ENCODE data around the gene EFNA5. TPM values are rescaled to one million over a fixed set of nuclear protein-coding genes. Genes with fewer than 3 reads are reported as not detected.

EFNA5 gene
- total RNA-seq, 1 experiment from 2014 or later: 216 TPM

DNA sequence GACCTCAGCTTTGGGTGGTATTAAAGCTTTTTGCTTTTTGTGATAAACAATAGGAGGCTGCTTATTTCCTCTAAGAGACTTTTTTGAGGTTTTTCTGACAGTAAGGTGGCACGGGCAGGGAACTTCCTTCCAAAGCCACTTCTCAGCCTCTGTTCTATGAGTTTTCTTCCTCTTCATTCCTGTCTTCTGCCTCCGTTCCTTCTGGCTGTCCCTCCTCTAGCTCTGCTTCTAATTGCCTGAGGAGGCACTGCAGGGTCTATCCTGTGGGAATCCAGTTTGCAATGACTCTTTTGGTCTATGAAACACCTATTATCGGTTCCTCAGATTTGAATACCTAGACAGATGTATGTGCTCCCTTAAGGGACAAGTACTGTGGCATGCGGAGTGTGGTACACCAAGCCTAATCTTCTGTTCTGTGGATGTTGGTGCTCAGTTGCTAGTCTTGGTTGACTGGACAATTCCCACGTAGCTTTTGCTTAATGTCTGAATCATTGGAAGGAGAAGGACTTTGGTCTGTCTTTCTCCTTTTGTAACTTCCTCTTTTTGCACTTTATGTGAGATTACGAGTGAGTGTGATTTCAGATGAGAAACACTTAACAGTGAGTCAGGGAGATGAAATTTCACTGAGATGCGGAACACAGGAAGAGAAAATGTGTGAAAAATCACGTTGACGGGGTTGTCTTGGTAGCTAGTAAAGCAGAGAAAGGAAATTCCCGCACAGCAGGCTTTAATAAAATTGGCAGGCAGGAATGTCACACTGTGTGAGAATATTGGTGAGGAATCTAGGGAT, 305.2 kb downstream of the EFNA5 start:
- no peaks in the 10 kb centered on the region for H3K27me3 Mint-ChIP-seq (ENCODE audit: unreplicated experiment)
- peak overlapping the region; percentile 84 for H3K27ac Mint-ChIP-seq (ENCODE audit: unreplicated experiment)
- TF ChIP-seq, protein P1, sequence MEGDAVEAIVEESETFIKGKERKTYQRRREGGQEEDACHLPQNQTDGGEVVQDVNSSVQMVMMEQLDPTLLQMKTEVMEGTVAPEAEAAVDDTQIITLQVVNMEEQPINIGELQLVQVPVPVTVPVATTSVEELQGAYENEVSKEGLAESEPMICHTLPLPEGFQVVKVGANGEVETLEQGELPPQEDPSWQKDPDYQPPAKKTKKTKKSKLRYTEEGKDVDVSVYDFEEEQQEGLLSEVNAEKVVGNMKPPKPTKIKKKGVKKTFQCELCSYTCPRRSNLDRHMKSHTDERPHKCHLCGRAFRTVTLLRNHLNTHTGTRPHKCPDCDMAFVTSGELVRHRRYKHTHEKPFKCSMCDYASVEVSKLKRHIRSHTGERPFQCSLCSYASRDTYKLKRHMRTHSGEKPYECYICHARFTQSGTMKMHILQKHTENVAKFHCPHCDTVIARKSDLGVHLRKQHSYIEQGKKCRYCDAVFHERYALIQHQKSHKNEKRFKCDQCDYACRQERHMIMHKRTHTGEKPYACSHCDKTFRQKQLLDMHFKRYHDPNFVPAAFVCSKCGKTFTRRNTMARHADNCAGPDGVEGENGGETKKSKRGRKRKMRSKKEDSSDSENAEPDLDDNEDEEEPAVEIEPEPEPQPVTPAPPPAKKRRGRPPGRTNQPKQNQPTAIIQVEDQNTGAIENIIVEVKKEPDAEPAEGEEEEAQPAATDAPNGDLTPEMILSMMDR (IDR thresholded peaks at IDR 0.05; ENCODE audit: unreplicated experiment): no peak
- intact Hi-C loops (cut with micrococcal nuclease; ENCODE audit: unreplicated experiment): loop anchor here (10.0 kb wide), 1 partner anchor 421 kb away; no protein-coding TSS in a partner anchor
- no peaks in the 10 kb centered on the region for H3K9me3 Mint-ChIP-seq (ENCODE audit: low read depth, unreplicated experiment)
- H3K4me3 Mint-ChIP-seq (ENCODE audit: low read depth, unreplicated experiment): peak overlapping the region; percentile 44
- CTCF ChIA-PET: interaction anchor here (1.3 kb wide), 1 partner anchor 58 kb away, joined by 10 read pairs; no protein-coding TSS in a partner anchor
- H3K4me1 Mint-ChIP-seq (ENCODE audit: low read depth, unreplicated experiment): peaks cover 34% of the 10 kb centered on the region
- DNase-seq: no peak
- H3K36me3 Mint-ChIP-seq (ENCODE audit: insufficient read depth, unreplicated experiment): peaks cover 17% of the 10 kb centered on the region
- no TSS peak for BruUV-seq (replicated peaks)

- no peak for DNase-seq
- CTCF ChIA-PET: interaction anchor here (0.6 to 1.3 kb wide), 2 partner anchors 59 to 914 kb away, joined by 3 to 10 read pairs; no protein-coding TSS in a partner anchor
- Mint-ChIP-seq H3K4me1 (ENCODE audit: low read depth, unreplicated experiment) (peaks cover 41% of the 10 kb centered on the region), H3K27ac (ENCODE audit: unreplicated experiment) (peak overlapping the region; percentile 84), H3K9me3 (ENCODE audit: low read depth, unreplicated experiment) (no peaks in the 10 kb centered on the region), H3K27me3 (ENCODE audit: unreplicated experiment) (no peaks in the 10 kb centered on the region), H3K36me3 (ENCODE audit: insufficient read depth, unreplicated experiment) (peaks cover 17% of the 10 kb centered on the region), H3K4me3 (ENCODE audit: low read depth, unreplicated experiment) (no peak overlapping the region)
- intact Hi-C loops (cut with micrococcal nuclease; ENCODE audit: unreplicated experiment): loop anchor here (10.0 kb wide), 1 partner anchor 420 kb away; no protein-coding TSS in a partner anchor
- TF ChIP-seq, protein P1 (IDR thresholded peaks at IDR 0.05; ENCODE audit: unreplicated experiment): no peak
- no TSS peak for BruUV-seq (replicated peaks)
Measured at GRCh38 chr5:107364443-107365319, 306.1 kb downstream of the EFNA5 start.

DNA sequence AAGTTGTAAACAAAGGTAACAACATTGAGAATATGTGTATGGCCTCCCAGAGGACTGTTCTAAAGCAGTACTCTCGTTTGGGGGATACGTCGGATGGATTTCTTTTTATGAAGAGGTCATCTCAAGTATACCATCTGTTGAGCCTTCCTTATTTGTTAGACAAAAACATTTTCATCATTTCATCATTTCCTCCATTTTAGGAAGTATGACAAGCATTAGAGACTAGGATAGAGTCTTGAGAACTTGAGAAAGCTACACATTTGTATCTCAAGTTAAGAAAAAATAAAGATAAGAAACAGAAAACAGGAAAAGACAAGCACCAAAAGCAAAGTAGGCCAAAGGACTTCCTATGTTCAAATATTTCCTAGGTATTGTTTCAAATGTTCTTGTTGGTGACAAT, 307.0 kb downstream of the EFNA5 start:
- DNase-seq: no peak
- Mint-ChIP-seq H3K4me1 (ENCODE audit: low read depth, unreplicated experiment) (peaks cover 49% of the 10 kb centered on the region), H3K4me3 (ENCODE audit: low read depth, unreplicated experiment) (no peak overlapping the region), H3K27me3 (ENCODE audit: unreplicated experiment) (no peaks in the 10 kb centered on the region), H3K27ac (ENCODE audit: unreplicated experiment) (peak overlapping the region; percentile 20), H3K9me3 (ENCODE audit: low read depth, unreplicated experiment) (no peaks in the 10 kb centered on the region), H3K36me3 (ENCODE audit: insufficient read depth, unreplicated experiment) (peaks cover 17% of the 10 kb centered on the region)
- intact Hi-C loops (cut with micrococcal nuclease; ENCODE audit: unreplicated experiment): loop anchor here (10.0 kb wide), 1 partner anchor 419 kb away; no protein-coding TSS in a partner anchor
- TF ChIP-seq, protein P1 (IDR thresholded peaks at IDR 0.05; ENCODE audit: unreplicated experiment): no peak
- BruUV-seq (replicated peaks): no TSS peak
- CTCF ChIA-PET: no interaction called here

DNA sequence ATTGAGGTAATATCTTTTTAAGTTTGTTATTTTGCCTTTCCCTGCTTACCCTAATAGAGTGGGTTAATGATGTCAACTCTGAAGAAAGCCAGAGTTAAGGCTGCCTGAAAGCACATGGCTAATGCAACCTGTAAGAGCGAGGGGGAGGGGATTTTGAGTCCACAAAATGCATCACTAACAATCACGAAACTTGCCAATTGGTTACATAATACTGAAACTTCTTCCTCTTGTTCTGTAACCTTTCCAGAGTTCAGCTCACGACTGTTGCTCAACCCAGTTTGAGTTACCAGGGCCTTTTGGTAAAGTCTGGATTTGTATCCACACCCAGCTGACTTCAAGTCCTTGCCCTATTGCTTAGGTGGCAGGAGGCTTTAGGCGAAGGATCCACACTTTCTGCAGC, 308.8 kb downstream of the EFNA5 start:
- Mint-ChIP-seq H3K9me3 (ENCODE audit: low read depth, unreplicated experiment) (no peaks in the 10 kb centered on the region), H3K4me3 (ENCODE audit: low read depth, unreplicated experiment) (no peak overlapping the region), H3K27ac (ENCODE audit: unreplicated experiment) (peak overlapping the region; percentile 63), H3K36me3 (ENCODE audit: insufficient read depth, unreplicated experiment) (peaks cover 10% of the 10 kb centered on the region), H3K27me3 (ENCODE audit: unreplicated experiment) (no peaks in the 10 kb centered on the region), H3K4me1 (ENCODE audit: low read depth, unreplicated experiment) (peaks cover 58% of the 10 kb centered on the region)
- TF ChIP-seq, protein P1 (IDR thresholded peaks at IDR 0.05; ENCODE audit: unreplicated experiment): no peak
- BruUV-seq (replicated peaks): no TSS peak
- DNase-seq: peak; percentile 25
- intact Hi-C loops (cut with micrococcal nuclease; ENCODE audit: unreplicated experiment): loop anchor here (10.0 kb wide), 1 partner anchor 417 kb away; no protein-coding TSS in a partner anchor
- CTCF ChIA-PET: interaction anchor here (0.5 to 0.6 kb wide), 2 partner anchors 13 to 312 kb away, joined by 3 to 4 read pairs; no protein-coding TSS in a partner anchor

Measured in Calu3 (cell line).